ENCODE measurements around the gene CACNA1I.

Gene CACNA1I

GRCh38 chr22:39530692-39531331, 39.7 kb upstream of the CACNA1I start:
- no peak for DNase-seq (ENCODE audit: low read depth)
- TF ChIP-seq, protein P1, sequence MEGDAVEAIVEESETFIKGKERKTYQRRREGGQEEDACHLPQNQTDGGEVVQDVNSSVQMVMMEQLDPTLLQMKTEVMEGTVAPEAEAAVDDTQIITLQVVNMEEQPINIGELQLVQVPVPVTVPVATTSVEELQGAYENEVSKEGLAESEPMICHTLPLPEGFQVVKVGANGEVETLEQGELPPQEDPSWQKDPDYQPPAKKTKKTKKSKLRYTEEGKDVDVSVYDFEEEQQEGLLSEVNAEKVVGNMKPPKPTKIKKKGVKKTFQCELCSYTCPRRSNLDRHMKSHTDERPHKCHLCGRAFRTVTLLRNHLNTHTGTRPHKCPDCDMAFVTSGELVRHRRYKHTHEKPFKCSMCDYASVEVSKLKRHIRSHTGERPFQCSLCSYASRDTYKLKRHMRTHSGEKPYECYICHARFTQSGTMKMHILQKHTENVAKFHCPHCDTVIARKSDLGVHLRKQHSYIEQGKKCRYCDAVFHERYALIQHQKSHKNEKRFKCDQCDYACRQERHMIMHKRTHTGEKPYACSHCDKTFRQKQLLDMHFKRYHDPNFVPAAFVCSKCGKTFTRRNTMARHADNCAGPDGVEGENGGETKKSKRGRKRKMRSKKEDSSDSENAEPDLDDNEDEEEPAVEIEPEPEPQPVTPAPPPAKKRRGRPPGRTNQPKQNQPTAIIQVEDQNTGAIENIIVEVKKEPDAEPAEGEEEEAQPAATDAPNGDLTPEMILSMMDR (IDR thresholded peaks at IDR 0.05; ENCODE audit: low read depth, low read length, missing control alignments) = peak; percentile 42
- in situ Hi-C loops (cut with HindIII; ENCODE audit: low sequenced_read_pairs) = no loop called here
- no peak overlapping the region for H3K4me3 ChIP-seq (ENCODE audit: low read depth, low read length)

DNA sequence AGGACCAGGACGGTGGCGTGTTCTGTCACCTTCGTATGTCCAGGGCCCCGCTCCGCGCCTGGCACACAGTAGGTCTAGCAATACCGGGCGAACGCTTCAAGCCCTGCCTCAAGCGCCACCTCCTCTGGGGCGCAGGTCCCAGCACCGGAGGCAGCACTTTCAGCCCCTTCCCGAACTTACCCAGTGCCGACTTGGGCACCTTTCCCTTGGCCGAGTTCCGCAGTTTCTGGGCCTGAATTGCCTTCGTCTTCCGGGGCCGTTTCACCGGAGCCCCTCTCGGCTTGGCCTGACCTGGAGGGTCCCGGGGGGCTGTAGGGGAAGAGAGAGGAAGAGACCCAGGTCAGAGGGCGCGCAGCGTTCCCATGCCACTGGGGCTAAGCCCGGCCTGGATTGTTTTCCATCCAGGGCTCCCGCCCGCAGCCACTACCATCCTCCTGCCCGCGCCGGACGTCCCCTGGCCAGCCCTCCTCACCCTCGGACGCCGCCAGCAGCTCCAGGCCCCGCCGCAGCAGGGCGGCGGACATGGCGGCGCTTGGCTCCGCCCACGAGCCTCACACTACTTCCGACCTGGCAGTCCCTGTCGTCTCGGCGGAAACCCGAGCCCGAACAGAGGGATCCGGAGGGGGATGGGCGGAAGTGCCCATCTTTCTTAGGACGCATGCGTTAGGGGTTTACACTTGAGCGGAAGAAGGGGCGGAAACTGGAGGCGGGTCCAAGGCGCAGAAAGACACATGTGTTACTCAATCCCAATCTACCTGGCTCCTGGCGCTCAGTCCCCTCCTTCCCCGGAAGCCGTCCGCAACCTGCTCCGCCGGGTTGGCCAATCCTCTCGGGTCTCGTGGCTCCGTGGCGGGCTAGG, 38.1 kb upstream of the CACNA1I start, which contains the start of gene RPS19BP1:
TSS of gene RPS19BP1 (minus strand) at position 534 of the 859 bp plus-strand sequence. CDS start at position 524, 10 bp downstream.
- in situ Hi-C loops (cut with HindIII; ENCODE audit: low sequenced_read_pairs) = no loop called here
- peak within 1 kb of the TSS; percentile 98 for H3K4me3 ChIP-seq (ENCODE audit: low read depth, low read length)

GRCh38 chr22:39534092-39534506, 36.5 kb upstream of the CACNA1I start:
- DNase-seq (ENCODE audit: low read depth) = no peak
- no peak overlapping the region for H3K4me3 ChIP-seq (ENCODE audit: low read depth, low read length)
- TF ChIP-seq, protein P1 (IDR thresholded peaks at IDR 0.05; ENCODE audit: low read depth, low read length, missing control alignments) = no peak
- in situ Hi-C loops (cut with HindIII; ENCODE audit: low sequenced_read_pairs) = no loop called here

More for the DNA sequence above, 38.1 kb upstream of the CACNA1I start, which contains the start of gene RPS19BP1:
- DNase-seq (ENCODE audit: low read depth) = peak; percentile 99
- TF ChIP-seq, protein P1 (IDR thresholded peaks at IDR 0.05; ENCODE audit: low read depth, low read length, missing control alignments) = no peak

DNA sequence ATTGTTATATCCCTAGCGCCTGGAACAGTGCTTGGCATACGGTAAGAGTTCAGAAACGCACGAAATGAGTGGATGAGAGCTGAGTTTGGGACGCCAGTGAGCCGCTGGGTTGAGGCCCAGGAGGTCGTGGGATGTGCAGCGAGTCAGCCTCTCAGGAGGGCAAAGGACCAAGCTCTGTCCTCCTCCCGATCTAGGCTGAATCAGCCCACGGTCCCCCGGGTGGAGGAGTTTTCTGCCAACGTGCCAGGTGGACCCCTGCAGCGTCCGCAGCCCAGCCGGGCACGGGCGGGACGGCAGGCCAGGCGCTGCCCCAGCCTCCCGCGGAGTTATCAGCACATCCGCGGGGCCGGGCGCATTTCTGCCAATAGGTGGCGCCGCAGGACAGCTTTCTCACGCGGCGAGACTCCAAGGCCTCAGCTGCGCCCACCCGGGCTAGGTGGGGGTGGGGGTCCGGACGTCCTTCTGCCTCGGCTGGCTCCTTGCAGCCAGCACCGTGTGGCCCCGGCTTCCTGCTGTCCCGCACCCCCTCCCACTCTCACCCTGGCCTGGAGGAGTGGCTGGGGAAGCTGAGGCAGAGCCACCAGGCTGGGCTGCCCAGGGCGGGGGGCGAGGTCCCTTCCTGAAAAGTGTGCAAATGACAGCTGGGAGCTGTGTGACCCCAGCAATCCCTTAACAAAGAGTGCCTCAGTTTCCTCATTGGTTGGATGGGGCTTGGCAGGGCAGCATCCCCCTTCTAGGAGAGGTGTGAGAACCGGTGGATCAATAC, 35.8 kb upstream of the CACNA1I start:
- in situ Hi-C loops (cut with HindIII; ENCODE audit: low sequenced_read_pairs) = no loop called here
- H3K4me3 ChIP-seq (ENCODE audit: low read depth, low read length) = peak overlapping the region; percentile 3
- TF ChIP-seq, protein P1 (IDR thresholded peaks at IDR 0.05; ENCODE audit: low read depth, low read length, missing control alignments) = peak; percentile 82
- DNase-seq (ENCODE audit: low read depth) = no peak

GRCh38 chr22:39535357-39535725, 35.2 kb upstream of the CACNA1I start:
- in situ Hi-C loops (cut with HindIII; ENCODE audit: low sequenced_read_pairs) = no loop called here
- H3K4me3 ChIP-seq (ENCODE audit: low read depth, low read length) = no peak overlapping the region
- TF ChIP-seq, protein P1 (IDR thresholded peaks at IDR 0.05; ENCODE audit: low read depth, low read length, missing control alignments) = no peak
- DNase-seq (ENCODE audit: low read depth) = no peak

- no peak for DNase-seq (ENCODE audit: low read depth)
- in situ Hi-C loops (cut with HindIII; ENCODE audit: low sequenced_read_pairs) = no loop called here
- no peak overlapping the region for H3K4me3 ChIP-seq (ENCODE audit: low read depth, low read length)
- TF ChIP-seq, protein P1 (IDR thresholded peaks at IDR 0.05; ENCODE audit: low read depth, low read length, missing control alignments) = no peak
These were observed 34.6 kb upstream of the CACNA1I start for GRCh38 chr22:39535831-39536449.

Data from astrocyte of the cerebellum (primary cell).